ENCODE measurements around the gene CFAP298. TPM values are rescaled to one million over a fixed set of nuclear protein-coding genes. Genes with fewer than 3 reads are reported as not detected.

Gene CFAP298
- polyA plus RNA-seq, 5 donors, result 43.4 to 62.2 (median 53.7) TPM

- no peak for DNase-seq
Measured at GRCh38 chr21:32604464-32604863, 7.7 kb downstream of the CFAP298 start.

DNA sequence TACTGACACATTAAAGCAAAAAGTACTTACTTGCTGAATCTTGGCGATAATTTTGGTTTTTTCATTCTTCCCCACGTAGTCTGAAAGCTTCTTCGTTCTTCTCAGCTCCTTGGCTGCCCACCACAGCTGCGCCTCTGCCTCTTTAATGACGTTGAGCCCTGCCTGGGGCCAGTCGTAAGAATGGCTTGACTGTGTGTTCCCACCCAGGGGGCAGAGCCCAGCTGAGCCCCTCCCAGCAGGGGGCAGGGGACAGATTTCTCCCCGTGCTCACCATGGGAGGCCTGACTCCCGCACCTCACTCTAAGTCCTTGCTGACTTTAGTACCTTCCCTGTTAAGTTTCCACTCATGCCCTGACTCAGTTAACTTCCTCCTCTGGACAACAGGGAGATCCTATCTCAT, 9.0 kb downstream of the CFAP298 start:
- DNase-seq, result no peak

DNA sequence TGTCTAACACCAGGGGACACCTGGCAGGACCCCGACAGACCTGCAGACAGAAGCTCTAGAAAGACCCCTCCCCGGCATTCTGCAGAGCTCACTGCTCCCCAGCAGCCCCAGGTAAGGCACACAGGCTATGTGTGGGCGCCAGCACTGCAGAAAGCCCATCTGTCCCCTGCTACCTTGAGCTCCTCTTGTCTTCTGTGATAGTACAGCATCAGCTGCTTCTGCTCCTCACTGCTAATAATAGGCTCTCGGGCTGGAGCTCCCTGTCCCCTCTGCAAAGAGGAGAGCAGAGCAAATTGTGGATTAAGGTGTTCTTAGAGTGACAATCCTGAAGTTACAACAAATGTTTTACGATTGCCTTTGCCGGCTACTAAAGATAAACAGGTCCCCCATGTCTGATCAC, 10.1 kb downstream of the CFAP298 start:
- DNase-seq, result no peak

DNA sequence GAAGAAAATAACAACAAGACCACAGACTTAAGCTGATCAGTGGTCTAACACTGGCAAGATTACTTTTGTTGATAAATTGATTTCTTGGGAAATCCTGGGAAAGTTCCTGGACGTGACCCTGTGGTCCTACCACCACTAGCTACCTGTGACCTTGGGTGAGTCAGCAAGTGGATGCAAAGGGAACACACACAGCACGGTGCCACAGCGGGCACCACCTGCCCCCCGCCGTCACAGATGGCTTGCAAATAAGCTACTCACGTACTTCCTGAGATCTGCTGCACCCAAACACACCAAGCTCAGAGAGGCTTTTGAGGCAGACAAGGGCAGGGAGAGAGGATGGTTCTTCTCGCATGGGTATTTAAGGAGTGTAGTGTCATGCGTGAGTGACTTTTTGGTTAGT, 12.7 kb downstream of the CFAP298 start:
- no peak for DNase-seq

GRCh38 chr21:32599091-32599490, 13.1 kb downstream of the CFAP298 start:
- DNase-seq, result no peak

DNA sequence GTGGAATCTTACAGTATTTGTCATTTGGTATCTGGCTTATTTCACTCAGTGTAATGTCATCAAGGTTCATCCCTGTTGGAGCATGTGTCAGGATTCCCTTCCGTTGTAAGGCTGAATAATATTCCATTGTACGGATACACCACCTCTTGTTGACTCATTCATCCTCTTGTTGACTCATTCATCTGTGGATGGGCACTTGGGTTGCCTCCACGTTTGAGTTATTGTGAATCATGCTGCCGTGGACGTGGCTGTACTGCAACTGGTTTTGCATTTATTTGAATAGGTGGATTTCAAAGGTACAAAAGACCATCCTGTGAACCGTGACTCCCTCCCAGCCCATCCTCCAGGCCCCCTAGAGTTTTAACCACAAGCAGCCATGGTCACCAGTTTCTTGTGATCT, 15.0 kb downstream of the CFAP298 start:
- no peak for DNase-seq

- DNase-seq, result no peak
Measured at GRCh38 chr21:32595431-32595830, 16.7 kb downstream of the CFAP298 start.

DNA sequence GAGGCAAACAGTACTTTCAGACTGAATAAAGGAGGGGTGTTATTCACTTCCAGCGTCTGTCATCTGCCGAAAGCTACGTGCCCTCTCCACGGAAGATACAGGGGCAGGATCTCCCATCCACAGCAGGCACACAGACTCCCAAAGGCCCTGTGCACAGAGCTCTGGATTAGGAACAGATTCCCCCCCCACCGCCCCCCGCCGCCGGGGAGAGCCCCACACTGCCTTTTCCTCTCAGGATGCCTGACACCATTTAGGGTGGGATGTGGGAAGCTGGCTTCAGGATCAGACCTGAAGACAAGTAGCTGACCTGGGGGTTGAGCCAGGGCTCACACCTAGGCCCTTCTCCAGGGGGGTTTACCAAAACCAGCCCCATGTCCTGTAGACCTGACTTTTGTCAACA, 18.5 kb downstream of the CFAP298 start:
- no peak for DNase-seq

DNA sequence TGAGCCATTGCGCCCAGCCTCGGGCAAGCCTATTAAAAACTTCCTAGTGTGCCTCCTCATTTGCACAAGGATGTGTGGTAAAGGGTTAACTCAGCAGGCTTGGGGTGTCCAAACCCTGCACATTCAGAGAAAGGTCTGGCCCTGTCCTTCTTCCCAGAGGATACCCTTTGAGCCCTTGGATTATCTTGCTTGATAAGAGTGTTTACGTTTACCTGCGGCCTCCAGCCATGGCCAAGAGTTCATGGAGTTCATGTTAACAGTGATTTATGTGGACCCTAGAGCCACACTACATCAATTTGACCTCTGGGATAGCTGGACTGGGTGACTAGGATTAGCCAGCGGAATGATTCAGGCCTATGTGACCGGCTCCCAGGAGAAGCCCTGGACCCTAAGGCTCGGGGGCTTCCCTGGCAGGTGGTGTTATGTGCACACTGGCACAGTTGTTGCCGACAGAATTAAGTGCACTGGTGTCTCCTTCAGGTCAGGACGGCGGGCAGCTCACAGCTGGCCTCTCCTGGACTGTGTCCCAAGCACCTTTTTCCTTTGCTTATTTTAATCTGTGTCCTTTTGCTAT, 19.2 kb downstream of the CFAP298 start:
- no peak for DNase-seq

GRCh38 chr21:32590130-32590529, 22.0 kb downstream of the CFAP298 start:
- no peak for DNase-seq

- DNase-seq, result no peak
Measured at GRCh38 chr21:32587651-32588050, 24.5 kb downstream of the CFAP298 start.

GRCh38 chr21:32587120-32587519, 25.1 kb downstream of the CFAP298 start:
- DNase-seq, result no peak

GRCh38 chr21:32585970-32586369, 26.2 kb downstream of the CFAP298 start:
- DNase-seq, result no peak

DNA sequence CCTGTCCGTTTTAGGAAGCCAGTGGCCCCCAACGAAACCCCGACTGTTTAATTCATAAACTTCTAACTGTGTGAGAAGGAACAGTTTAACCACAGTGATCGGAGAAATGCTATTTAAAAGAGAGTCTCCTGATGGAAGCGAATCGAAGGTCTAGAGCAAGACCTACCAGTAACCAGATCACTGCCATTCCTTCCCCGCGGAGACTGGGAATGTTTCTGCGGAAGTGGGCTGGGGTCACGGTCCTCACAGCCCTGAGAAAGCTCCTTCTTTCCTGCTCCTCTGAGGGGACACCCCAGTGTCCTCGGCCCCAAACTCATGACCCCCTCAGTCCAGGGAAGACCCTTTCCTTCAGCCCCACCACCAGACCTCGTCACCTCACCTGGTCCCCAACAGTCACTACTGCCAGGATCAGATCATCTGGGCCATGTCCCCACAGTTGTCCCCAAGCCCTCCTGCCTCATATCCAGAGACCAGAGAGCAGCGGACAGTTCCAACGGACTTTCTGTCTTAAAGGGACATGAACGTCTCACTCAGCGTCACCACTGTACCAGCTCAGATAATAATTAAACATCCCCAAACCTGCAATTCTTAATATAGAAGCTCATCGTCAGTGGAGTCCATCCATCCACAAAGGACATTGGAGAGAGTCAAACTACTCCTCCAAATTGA, 27.0 kb downstream of the CFAP298 start, which contains the start of gene TCP10L:
TCP10L (minus strand) TSS at position 482 of the 669 bp plus-strand sequence. CDS start 1,219 bp downstream, outside the sequence.
- DNase-seq, result no peak

DNA sequence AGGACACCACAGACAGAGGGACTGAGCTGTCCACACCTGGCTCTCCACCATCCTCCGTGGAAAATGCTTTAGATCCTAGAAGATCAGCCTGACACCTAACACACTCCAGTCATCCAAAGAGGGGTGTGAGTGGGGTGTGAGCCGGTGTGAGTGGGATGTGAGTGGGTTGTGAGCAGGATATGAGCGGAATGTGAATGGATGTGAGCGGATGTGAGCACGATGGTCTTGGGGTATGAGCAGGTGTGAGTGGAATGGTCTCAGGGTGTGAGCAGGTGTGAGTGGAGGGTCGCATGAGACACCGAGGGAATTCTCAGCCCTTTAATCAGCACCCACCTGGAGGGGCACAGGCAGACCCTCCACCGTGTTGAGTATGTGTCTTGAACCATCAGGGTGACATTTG, 27.7 kb downstream of the CFAP298 start:
- no peak for DNase-seq

- no peak for DNase-seq
Measured at GRCh38 chr21:32581732-32582131, 30.4 kb downstream of the CFAP298 start.

DNA sequence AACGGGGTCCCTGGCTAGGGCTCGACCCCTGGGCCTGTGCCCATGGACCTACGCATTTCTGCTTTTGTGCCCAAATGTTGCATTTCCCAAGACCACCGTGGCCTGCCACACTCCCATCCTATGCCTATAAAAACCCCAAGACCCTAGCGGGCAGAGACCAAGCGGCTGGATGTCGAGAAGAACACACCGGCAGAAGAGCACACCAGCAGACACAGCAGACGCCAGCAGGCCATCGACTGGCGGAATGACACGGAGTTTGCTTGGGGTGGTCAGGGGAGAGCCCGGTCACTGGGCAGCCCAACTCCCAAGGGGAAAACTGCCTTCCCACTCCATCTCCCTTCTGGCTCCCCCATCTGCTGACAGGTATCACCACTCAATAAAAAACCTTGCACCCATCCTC, 31.2 kb downstream of the CFAP298 start:
- DNase-seq, result no peak

GRCh38 chr21:32578107-32578691, 34.0 kb downstream of the CFAP298 start:
- DNase-seq, result no peak

GRCh38 chr21:32576011-32576410, 36.2 kb downstream of the CFAP298 start:
- DNase-seq, result no peak

DNA sequence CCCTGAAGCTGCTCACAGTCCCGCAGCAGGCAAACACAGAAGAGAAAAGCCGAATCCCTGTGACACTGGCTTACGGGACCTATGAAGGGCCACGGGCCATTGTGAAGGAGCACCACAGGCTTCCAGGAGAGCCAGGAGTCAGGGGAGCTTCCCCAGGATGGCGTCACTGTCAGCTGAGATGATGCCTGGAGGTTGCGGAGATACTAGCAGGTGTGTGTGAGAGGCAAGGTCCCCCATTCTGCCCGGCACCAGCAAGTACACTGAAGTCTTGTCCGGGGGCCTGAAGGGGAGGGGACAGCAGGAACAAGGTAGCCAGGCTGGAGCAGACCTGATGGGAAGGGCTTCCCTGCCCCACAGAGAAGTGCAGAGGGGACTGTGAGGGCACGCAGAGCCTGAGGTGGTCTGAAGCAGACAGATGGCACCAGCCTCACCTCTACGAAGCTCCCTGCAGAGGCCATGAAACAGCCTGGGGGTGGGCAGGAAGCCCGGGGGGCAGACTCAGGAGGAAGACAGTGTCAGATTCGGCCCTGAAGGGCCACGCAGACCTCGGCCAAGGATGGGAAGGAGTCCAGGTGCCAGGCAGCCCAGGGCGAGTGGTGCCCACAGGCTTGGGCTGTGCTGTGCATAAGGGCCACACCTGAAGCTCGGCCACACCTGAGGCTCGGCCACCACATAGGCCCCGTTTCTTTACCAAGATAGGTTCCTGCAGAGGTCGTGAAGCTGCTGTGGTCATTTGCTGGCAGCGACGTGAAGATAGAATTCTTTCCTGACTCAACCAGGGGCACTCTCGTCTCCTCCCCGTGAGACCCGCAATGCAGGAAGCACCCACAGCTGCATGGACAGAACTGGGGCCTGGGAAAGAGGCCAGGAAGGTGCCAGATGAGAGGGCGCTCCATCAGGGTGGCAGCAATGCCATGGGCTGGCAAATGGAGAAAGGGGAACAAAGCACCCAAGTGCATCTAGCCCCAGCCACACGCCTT, 36.9 kb downstream of the CFAP298 start:
- no peak for DNase-seq

- no peak for DNase-seq
Measured at GRCh38 chr21:32572574-32573420, 39.4 kb downstream of the CFAP298 start.
